ENCODE results near the gene DNAAF3.
A peak's percentile ranks its signal among the peaks of the same experiment; 100 is the strongest.
"Not testable (repeated sequence)": the region's sequence is repeated elsewhere in the genome, so short reads cannot be mapped to it uniquely, and the experiment has no call there.

DNAAF3 gene

DNA sequence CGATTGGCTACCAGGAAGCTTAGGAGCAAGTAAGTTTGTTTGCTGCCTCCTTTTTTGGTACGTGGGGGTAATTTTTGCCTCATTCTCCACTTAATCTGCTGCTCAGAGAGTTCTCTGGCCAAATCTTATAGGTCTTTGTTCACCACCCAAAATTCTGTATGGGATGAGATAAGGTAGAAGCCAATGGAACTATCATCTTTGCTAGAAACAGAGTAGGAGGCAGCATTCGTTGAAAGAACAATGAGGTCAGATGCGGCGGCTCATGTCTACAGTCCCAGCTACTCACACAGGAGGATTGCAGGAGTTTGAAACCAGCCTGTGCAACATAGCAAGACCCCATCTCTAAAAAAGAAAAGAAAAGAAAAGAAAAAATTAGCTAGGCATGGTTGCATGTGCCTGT lies 5.0 kb upstream of the DNAAF3 start:
- DNase-seq (no peak), ATAC-seq (replicated peaks) (no peak)
- peaks cover 6 to 7% of the 10 kb centered on the region in 2 donors for H3K9me3 Mint-ChIP-seq
- no peak overlapping the region for H3K27ac Mint-ChIP-seq
- peaks cover 18 to 36% of the 10 kb centered on the region in 2 donors for H3K4me1 Mint-ChIP-seq
- H3K4me3 Mint-ChIP-seq: no peak overlapping the region
- peaks cover 77 to 92% of the 10 kb centered on the region in 2 donors for H3K27me3 Mint-ChIP-seq
- peaks cover 4 to 8% of the 10 kb centered on the region in 2 donors for H3K36me3 Mint-ChIP-seq

DNA sequence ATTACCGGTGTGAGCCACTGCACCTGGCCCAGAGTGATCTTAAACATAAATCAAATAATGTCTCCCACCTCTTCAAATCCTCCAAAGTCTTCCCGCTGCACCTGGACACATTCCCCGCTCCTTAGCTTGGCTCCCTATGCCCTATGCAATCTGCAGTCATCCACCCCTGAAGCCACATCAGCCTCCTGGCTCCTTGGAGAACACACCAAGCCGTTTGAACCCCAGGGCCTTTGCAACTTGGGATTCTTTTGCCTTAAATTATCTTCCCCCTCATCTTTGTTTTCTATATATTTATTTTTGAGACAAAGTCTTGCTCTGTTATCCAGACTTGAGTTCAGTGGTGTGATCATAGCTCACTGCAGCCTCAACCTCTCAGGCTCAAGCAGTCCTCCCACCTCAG lies 2.7 kb upstream of the DNAAF3 start:
- no peak overlapping the region for H3K27ac Mint-ChIP-seq
- H3K27me3 Mint-ChIP-seq: peaks cover 76 to 90% of the 10 kb centered on the region in 2 donors
- H3K9me3 Mint-ChIP-seq: peaks cover 7 to 8% of the 10 kb centered on the region in 2 donors
- H3K36me3 Mint-ChIP-seq: peaks cover 5 to 9% of the 10 kb centered on the region in 2 donors
- DNase-seq (no peak), ATAC-seq (replicated peaks) (no peak)
- peaks cover 15 to 30% of the 10 kb centered on the region in 2 donors for H3K4me1 Mint-ChIP-seq
- H3K4me3 Mint-ChIP-seq: no peak overlapping the region

GRCh38 chr19:55165952-55166529 lies 372 bp downstream of the DNAAF3 start:
- ATAC-seq (replicated peaks) (peak; percentile 41 to 61), DNase-seq (no peak)
- Mint-ChIP-seq H3K4me1 (peaks cover 8 to 11% of the 10 kb centered on the region in 2 donors), H3K9me3 (peaks cover 6 to 7% of the 10 kb centered on the region in 2 donors), H3K36me3 (peaks cover 5% of the 10 kb centered on the region in 2 donors), H3K27me3 (peaks cover 60 to 74% of the 10 kb centered on the region in 2 donors), H3K4me3 (peak overlapping the region; percentile 79 to 82), H3K27ac (no peak overlapping the region)

DNA sequence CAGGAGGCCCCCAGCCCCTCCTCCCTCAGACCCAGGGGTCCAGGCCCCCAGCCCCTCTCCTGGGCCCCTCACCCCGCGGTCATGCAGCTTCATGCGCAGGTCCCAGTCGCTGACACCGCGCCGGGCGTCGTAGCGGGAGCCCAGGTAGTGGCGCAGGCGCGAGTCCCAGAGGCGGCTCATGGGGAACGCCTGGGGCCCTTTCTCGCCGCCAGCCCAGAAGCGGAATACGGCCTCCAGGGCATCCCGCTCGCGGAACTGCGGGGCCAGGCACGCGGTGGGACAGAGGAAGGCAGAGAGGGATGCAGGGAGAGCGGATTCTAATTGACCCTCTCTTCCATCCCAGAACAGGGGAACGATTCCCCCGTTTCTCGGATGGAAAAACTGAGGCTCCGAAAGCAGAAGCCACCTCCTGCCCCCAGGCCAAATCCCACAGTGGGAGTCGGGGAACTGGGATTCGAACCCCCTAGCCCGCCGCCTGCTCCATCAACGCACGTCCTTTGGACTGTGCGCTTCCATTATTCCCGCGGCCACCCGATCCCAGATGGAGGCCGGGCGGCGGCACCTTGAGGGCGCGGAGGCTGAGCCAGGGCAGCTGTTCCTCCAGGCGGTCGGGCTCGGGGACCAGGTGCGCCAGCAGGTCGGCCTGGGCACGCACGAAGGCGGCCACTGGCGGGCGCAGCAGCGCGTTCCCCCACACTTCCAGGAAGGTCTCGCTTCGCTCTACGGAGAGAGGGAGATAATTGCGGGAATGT lies 4.7 kb downstream of the DNAAF3 start:
- Mint-ChIP-seq H3K4me3 (no peak overlapping the region), H3K27ac (no peak overlapping the region), H3K27me3 (peaks cover 73 to 81% of the 10 kb centered on the region in 2 donors), H3K36me3 (peaks cover 7% of the 10 kb centered on the region in 2 donors), H3K9me3 (peaks cover 5 to 6% of the 10 kb centered on the region in 2 donors), H3K4me1 (peaks cover 7 to 22% of the 10 kb centered on the region in 2 donors)
- DNase-seq (no peak), ATAC-seq (replicated peaks) (no peak)

DNA sequence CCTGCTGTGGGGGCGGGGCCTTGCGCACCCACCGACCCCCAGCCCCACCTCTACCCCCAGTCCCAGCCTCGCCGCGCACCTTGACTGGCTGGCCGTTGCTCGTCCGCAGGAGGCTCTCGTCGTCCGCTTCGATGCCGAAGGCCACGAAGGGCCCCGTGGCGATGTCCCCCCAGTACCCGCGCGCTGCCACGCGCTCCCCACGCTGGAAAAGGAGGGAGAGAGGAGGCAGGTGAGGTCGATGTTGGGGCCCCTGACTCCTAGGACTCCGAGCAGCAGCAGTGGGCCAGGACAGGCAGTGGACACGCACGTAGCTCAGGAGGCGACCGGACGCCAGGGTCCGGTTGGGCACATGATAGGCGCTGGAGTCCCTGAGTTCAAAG lies 5.4 kb downstream of the DNAAF3 start:
- no peak for ATAC-seq (replicated peaks)
- no peak overlapping the region for H3K4me3 Mint-ChIP-seq
- peaks cover 72 to 81% of the 10 kb centered on the region in 2 donors for H3K27me3 Mint-ChIP-seq

GRCh38 chr19:55160128-55160985 lies 6.1 kb downstream of the DNAAF3 start:
- peak overlapping the region; percentile 46 to 63 for H3K4me3 Mint-ChIP-seq
- ATAC-seq (replicated peaks) (peak; percentile 95 to 96), DNase-seq (peak; percentile 80)
- peaks cover 66 to 77% of the 10 kb centered on the region in 2 donors for H3K27me3 Mint-ChIP-seq
- peaks cover 0 to 4% of the 10 kb centered on the region in 2 donors for H3K9me3 Mint-ChIP-seq
- peaks cover 3% of the 10 kb centered on the region in 2 donors for H3K36me3 Mint-ChIP-seq
- H3K27ac Mint-ChIP-seq: peak overlapping the region; percentile 49
- peaks cover 8 to 23% of the 10 kb centered on the region in 2 donors for H3K4me1 Mint-ChIP-seq

More for the DNA sequence above, 5.4 kb downstream of the DNAAF3 start:
- Mint-ChIP-seq H3K36me3 (peaks cover 3% of the 10 kb centered on the region in 2 donors), H3K27ac (no peak overlapping the region), H3K4me1 (peaks cover 8 to 23% of the 10 kb centered on the region in 2 donors), H3K9me3 (peaks cover 0 to 4% of the 10 kb centered on the region in 2 donors)
- DNase-seq: no peak

GRCh38 chr19:55158848-55159749 lies 7.3 kb downstream of the DNAAF3 start:
- H3K9me3 Mint-ChIP-seq: peaks cover 0 to 4% of the 10 kb centered on the region in 2 donors
- H3K36me3 Mint-ChIP-seq: peaks cover 3 to 6% of the 10 kb centered on the region in 2 donors
- peaks cover 66 to 74% of the 10 kb centered on the region in 2 donors for H3K27me3 Mint-ChIP-seq
- no peak overlapping the region for H3K4me3 Mint-ChIP-seq
- H3K27ac Mint-ChIP-seq: peak overlapping the region; percentile 6
- peaks cover 11 to 24% of the 10 kb centered on the region in 2 donors for H3K4me1 Mint-ChIP-seq
- DNase-seq: no peak
- ATAC-seq (replicated peaks): no peak

DNA sequence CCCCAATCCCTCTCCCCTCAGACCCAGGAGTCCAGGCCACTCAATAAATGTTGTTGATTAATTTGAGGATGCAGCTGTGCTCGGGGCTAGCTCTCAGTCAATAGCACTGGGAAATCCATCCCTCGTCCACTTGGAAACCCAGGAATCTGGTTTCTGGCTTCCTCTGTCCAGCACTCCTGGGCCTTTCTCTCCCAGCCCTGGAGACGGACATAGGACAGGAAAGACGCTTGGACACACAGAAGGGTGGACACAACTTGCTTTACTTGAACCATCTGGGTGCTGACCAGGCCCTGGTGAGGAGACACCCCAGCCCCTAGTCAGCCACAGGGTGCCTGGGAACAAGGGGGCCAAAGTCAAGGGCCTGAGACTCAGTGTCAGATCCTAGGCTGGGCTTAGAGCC lies 8.0 kb downstream of the DNAAF3 start:
- H3K9me3 Mint-ChIP-seq: peaks cover 0 to 7% of the 10 kb centered on the region in 2 donors
- H3K27me3 Mint-ChIP-seq: peaks cover 64 to 74% of the 10 kb centered on the region in 2 donors
- H3K36me3 Mint-ChIP-seq: peaks cover 3 to 9% of the 10 kb centered on the region in 2 donors
- no peak overlapping the region for H3K4me3 Mint-ChIP-seq
- peaks cover 14 to 29% of the 10 kb centered on the region in 2 donors for H3K4me1 Mint-ChIP-seq
- DNase-seq (no peak), ATAC-seq (replicated peaks) (no peak)
- no peak overlapping the region for H3K27ac Mint-ChIP-seq

DNA sequence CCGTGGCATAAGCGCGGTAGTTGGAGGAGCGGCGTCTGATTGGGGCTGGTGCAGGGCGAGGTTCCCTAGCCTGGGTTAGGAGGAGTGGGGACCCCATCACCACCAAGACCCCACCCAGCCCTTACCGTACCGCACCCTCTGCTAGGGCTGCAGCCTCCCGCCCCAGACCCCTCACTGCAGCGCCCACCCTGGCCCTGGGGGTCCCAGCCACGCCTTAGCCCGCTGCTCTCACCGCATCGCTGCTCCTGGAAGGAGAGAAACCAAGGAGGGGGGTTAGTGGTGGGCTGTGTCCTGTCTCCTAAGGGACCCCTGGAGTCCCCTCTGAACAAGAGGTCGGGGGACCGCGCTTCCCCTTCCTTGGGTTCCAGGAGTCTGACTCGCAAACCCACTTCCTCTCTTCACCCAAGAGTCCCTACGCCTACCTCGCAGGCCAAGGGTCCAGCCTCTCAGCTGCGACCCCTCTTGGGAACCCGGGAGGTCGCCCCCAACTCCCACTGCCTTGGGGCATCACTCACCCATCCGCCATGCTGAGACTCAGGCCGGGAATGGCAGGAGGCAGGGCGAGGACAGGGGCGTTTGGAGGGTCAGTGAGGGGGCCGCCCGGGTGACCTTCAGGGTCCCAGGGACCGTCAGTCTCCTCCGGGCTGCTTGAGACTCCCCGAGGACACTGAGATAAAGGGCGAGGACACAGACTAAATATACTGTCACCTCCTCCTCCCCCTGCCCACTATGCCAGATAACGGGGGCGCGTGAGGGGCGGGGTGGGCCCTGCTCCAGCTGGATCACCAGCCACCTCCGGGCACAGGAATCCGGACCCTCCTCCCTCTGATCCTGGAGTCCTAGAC lies 9.1 kb downstream of the DNAAF3 start, which contains the start of gene TNNI3:
Gene TNNI3, minus strand, starts transcription at position 669 of the 845 bp plus-strand sequence. Its CDS starts 143 bp downstream, at position 526.
- ATAC-seq (replicated peaks): no peak
- Mint-ChIP-seq H3K36me3 (peaks cover 3 to 10% of the 10 kb centered on the region in 2 donors), H3K27me3 (peaks cover 64 to 74% of the 10 kb centered on the region in 2 donors), H3K4me1 (peaks cover 14 to 30% of the 10 kb centered on the region in 2 donors), H3K4me3 (peak within 1 kb of the TSS in 1 of 2 donors; percentile 43), H3K9me3 (peaks cover under 1 to 7% of the 10 kb centered on the region in 2 donors), H3K27ac (peak within 1 kb of the TSS; percentile 31)
- DNase-seq: no peak

GRCh38 chr19:55156202-55157063 lies 10.0 kb downstream of the DNAAF3 start:
- no peak for DNase-seq

DNA sequence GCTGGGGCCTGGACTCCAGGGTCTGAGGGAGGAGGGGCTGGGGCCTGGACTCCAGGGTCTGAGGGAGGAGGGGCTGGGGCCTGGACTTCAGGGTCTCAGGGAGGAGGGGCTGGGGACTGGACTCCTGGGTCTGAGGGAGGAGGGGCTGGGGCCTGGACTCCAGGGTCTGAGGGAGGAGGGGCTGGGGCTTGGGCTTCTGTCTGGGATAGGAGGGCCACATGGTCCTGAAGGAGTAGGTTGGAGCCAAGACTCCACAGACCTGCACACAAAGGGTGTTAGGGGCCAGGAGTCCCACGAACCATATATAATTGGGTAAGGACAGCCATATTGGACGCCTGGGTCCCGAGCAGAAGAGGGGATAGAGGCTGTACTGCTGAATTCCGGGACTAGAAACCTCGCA lies 10.6 kb downstream of the DNAAF3 start:
- not testable (repeated sequence) for H3K4me3 Mint-ChIP-seq; DNase-seq; H3K27ac Mint-ChIP-seq; ATAC-seq (replicated peaks)
- peaks cover 18 to 37% of the 10 kb centered on the region in 2 donors for H3K4me1 Mint-ChIP-seq
- H3K9me3 Mint-ChIP-seq: peaks cover 11 to 15% of the 10 kb centered on the region in 2 donors
- peaks cover 7 to 15% of the 10 kb centered on the region in 2 donors for H3K36me3 Mint-ChIP-seq
- H3K27me3 Mint-ChIP-seq: peaks cover 64% of the 10 kb centered on the region in 2 donors

More at GRCh38 chr19:55156202-55157063, 10.0 kb downstream of the DNAAF3 start:
- peaks cover 18 to 39% of the 10 kb centered on the region in 2 donors for H3K4me1 Mint-ChIP-seq
- H3K27me3 Mint-ChIP-seq: peaks cover 65 to 70% of the 10 kb centered on the region in 2 donors
- peaks cover 7 to 15% of the 10 kb centered on the region in 2 donors for H3K36me3 Mint-ChIP-seq
- H3K27ac Mint-ChIP-seq: peak overlapping the region; percentile 31
- no peak for ATAC-seq (replicated peaks)
- peak overlapping the region in 1 of 2 donors; percentile 43 for H3K4me3 Mint-ChIP-seq
- peaks cover 9 to 13% of the 10 kb centered on the region in 2 donors for H3K9me3 Mint-ChIP-seq

Data from stimulated activated naive B cell treated with anti-CD40 and anti-IgM and Interleukin-4, amounts not matched to agents 10 μg/mL and 1 μg/mL and 100 μg/mL, for 72 hours (primary cell).